ENCODE results near the gene SNRPD2. TPM values are rescaled to one million over a fixed set of nuclear protein-coding genes. Genes with fewer than 3 reads are reported as not detected.

Gene SNRPD2
- 966 and 1,002 TPM in 2 replicates for total RNA-seq (ENCODE audit: low replicate concordance)

GRCh38 chr19:45691516-45692186 is at the start of gene SNRPD2:
Gene SNRPD2, minus strand, starts transcription at chr19:45691953. Its CDS starts 65 bp downstream, at chr19:45691888.

GRCh38 chr19:45733160-45733810 is 41.5 kb upstream of the SNRPD2 start, which contains the start of gene MEIOSIN:
Gene MEIOSIN, plus strand, starts transcription at chr19:45733439. Its CDS starts 1,938 bp downstream, at chr19:45735377.

GRCh38 chr19:45730368-45731288 is 38.9 kb upstream of the SNRPD2 start, which contains the start of gene FBXO46:
Gene FBXO46, minus strand, starts transcription at chr19:45730896. Its CDS starts 17,401 bp downstream, at chr19:45713495.

GRCh38 chr19:45692187-45693105 is 693 bp upstream of the SNRPD2 start, which contains the start of gene QPCTL:
Gene QPCTL, plus strand, starts transcription at chr19:45692666. Its CDS starts 38 bp downstream, at chr19:45692704.

DNA sequence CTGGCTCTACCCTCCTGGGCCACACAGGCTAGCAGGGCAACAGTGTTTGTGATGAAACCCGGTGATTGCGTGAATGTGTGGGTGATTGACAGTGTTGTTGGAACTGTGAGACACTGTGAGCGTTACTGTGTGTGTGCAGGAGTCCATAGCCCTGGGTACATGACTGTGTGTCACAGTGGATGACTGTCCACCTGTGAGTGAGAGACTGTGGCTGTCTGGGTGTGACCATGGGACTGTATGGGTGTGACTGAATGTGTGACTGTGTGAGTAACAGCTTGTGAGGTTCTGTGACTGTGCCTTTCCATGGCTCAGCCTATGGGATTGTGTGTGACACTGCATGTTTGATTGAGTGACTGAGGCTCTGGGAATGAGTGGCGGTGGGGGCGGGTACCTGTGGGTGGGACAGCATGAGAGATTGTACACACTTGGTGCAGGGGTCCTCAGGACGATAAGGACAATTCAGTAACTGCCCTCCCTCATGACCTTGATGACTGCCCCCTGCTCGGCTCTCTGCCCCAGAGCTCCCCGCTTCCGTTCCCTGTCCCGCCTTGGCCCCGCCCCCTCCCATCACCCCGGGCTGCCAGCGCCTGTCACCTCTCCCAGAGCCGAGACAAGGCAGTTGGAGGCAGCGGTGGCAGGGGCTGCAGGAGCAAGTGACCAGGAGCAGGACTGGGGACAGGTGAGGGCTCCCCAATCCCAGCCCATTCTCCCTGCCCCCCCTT is 24.0 kb downstream of the SNRPD2 start, which contains the start of gene GIPR:
Gene GIPR, plus strand, starts transcription at position 602 of the 722 bp plus-strand sequence. CDS start 1,300 bp downstream, outside the sequence.

DNA sequence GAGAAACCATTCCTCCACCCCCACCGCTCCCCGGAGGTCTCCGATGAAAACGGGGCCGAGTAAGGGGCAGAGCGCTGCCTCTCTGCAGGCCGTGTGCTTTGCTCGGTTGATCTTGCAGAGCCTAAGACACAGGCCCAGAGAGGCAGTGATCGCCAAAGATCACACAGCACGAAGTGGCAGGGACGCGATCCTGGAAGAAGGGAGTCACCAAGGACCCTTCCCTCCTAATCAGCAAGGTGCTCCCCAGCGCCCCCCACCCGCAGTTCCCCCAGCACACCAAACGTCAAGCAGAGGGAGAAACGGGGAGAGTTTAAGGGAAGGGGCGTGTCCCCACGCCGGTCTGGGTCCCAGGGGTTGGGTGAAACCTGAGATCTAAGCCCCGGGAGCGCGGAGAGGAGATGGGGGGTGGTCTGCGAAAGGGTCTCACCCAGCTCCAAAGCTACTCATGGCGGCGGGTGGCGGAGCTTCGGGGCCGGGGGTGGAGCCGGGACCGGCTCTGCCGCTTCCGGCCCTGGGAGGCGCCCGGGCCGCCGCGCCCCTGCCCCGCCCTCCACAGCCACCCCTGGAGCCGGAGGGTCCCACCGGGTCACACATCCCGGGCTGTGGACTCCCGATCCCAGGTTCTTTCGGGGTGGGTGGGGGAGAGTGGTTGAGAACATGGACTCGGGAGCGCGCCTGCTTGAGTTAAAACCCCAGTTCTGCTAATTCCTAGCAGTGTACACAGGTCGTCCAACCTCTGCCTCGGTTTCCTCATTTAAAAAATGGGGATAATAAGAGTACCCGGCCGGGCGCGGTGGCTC is 52.6 kb downstream of the SNRPD2 start, which contains the start of gene EML2:
Gene EML2, minus strand, starts transcription at position 468 of the 800 bp plus-strand sequence. Its CDS starts 21 bp downstream, at position 447.

Other genes starting within 250 kb of the SNRPD2 start
- 0.94 and 6.2 TPM in 2 replicates for gene FOSB, start 224.0 kb downstream of the SNRPD2 start, total RNA-seq (ENCODE audit: low replicate concordance)
- gene RTN2, start 194.9 kb downstream of the SNRPD2 start, total RNA-seq (ENCODE audit: low replicate concordance) = 5.3 and 8.1 TPM in 2 replicates
- 0.35 and 2.6 TPM in 2 replicates for gene PPM1N, start 193.5 kb downstream of the SNRPD2 start, total RNA-seq (ENCODE audit: low replicate concordance)
- 11.2 and 81.0 TPM in 2 replicates for gene VASP, start 184.5 kb downstream of the SNRPD2 start, total RNA-seq (ENCODE audit: low replicate concordance)
- 2.1 and 3.1 TPM in 2 replicates for gene OPA3, start 107.2 kb downstream of the SNRPD2 start, total RNA-seq (ENCODE audit: low replicate concordance)
- 0.23 TPM in 1 of 2 replicates, not detected in the other for gene GPR4, start 89.7 kb downstream of the SNRPD2 start, total RNA-seq (ENCODE audit: low replicate concordance)
- 33.4 and 64.9 TPM in 2 replicates for gene EML2, start 52.6 kb downstream of the SNRPD2 start, total RNA-seq (ENCODE audit: low replicate concordance)
- gene GIPR, start 23.7 kb downstream of the SNRPD2 start, total RNA-seq (ENCODE audit: low replicate concordance) = 1.8 TPM in 1 of 2 replicates, not detected in the other
- gene QPCTL, start 713 bp upstream of the SNRPD2 start, total RNA-seq (ENCODE audit: low replicate concordance) = 3.2 and 10.4 TPM in 2 replicates
- 2.3 and 3.5 TPM in 2 replicates for gene FBXO46, start 38.9 kb upstream of the SNRPD2 start, total RNA-seq (ENCODE audit: low replicate concordance)
- not detected in 2 replicates for gene MEIOSIN, start 41.5 kb upstream of the SNRPD2 start, total RNA-seq (ENCODE audit: low replicate concordance)
- gene SIX5, start 77.3 kb upstream of the SNRPD2 start, total RNA-seq (ENCODE audit: low replicate concordance) = 4.1 and 6.2 TPM in 2 replicates
- 28.9 and 131 TPM in 2 replicates for gene DMPK, start 90.5 kb upstream of the SNRPD2 start, total RNA-seq (ENCODE audit: low replicate concordance)
- 14.3 and 21.6 TPM in 2 replicates for gene DMWD, start 100.9 kb upstream of the SNRPD2 start, total RNA-seq (ENCODE audit: low replicate concordance)
- gene RSPH6A, start 123.4 kb upstream of the SNRPD2 start, total RNA-seq (ENCODE audit: low replicate concordance) = 0.08 TPM in 1 of 2 replicates, not detected in the other
- 29.4 and 46.5 TPM in 2 replicates for gene SYMPK, start 171.2 kb upstream of the SNRPD2 start, total RNA-seq (ENCODE audit: low replicate concordance)
- gene FOXA3, start 172.4 kb upstream of the SNRPD2 start, total RNA-seq (ENCODE audit: low replicate concordance) = not detected in 2 replicates
- gene IRF2BP1, start 194.2 kb upstream of the SNRPD2 start, total RNA-seq (ENCODE audit: low replicate concordance) = 14.5 and 24.1 TPM in 2 replicates
- gene MYPOP, start 210.7 kb upstream of the SNRPD2 start, total RNA-seq (ENCODE audit: low replicate concordance) = 0.94 and 1.1 TPM in 2 replicates
- gene NANOS2, start 222.8 kb upstream of the SNRPD2 start, total RNA-seq (ENCODE audit: low replicate concordance) = not detected in 2 replicates

All from smooth muscle cell of the coronary artery (primary cell).